SK-N-SH (cell line): ENCODE results near the gene EDA. TPM values are rescaled to one million over a fixed set of nuclear protein-coding genes. Genes with fewer than 3 reads are reported as not detected.

Experiments
- CTCF ChIA-PET: fragments of 300-600, 350-600 bp; formaldehyde crosslinking; extraction: SDS; loops from one replicate; lab custom pipeline; 2021; lab: Yijun Ruan, JAX
- POLR2A ChIA-PET: fragments of 350-600 bp; sonication (Branson Sonifier 250); formaldehyde crosslinking; extraction: SDS; loops from one replicate; lab custom pipeline; 2020; ENCODE audit warnings: antibody characterized with exemption, inconsistent platforms; lab: Yijun Ruan, JAX
- DNase-seq: peaks from one replicate; pipeline ENCODE4 v3.0.0; 2012
- H2AFZ ChIP-seq: fragments of 200-600 bp; sonication (generic); 2 replicates; pipeline ENCODE4 v1.8.1; 2016; ENCODE audit warnings: antibody characterized with exemption, mild to moderate bottlenecking, low read depth
- H3F3A ChIP-seq: fragments of 200-600 bp; sonication (generic); replicated peaks from 2 replicates; pipeline ENCODE3; 2016; ENCODE audit warnings: antibody characterized with exemption, mild to moderate bottlenecking; ENCODE audit not compliant: insufficient read depth
- H3K27ac ChIP-seq, 2 experiments: fragments of 200-500 bp in 1 of 2; fragments of 200-600 bp in 1 of 2; sonication (Bioruptor generic) in 1 of 2; sonication (generic), shearing (Covaris generic) in 1 of 2; 2 replicates each; pipeline versions ENCODE4 v1.5.1 to v1.6.1; 2014 to 2016; ENCODE audit warnings: low read depth in 2 of 2, inconsistent platforms in 1 of 2, low read length in 1 of 2, mild to moderate bottlenecking in 1 of 2, mixed read lengths in 1 of 2
- H3K27me3 ChIP-seq: fragments of 200-600 bp; sonication (generic), shearing (Covaris generic); 2 replicates; pipeline ENCODE4 v1.6.1; 2016; ENCODE audit warnings: mixed run types; ENCODE audit not compliant: insufficient read depth
- H3K36me3 ChIP-seq, 2 experiments: fragments of 200-500 bp in 1 of 2; fragments of 200-600 bp in 1 of 2; sonication (Bioruptor generic) in 1 of 2; sonication (generic) in 1 of 2; replicated peaks in 1 of 2; 2 replicates each; pipeline versions ENCODE3 to v1.5.1; 2014 to 2016; ENCODE audit warnings: low read length in 1 of 2, mild to moderate bottlenecking in 1 of 2; ENCODE audit not compliant: insufficient read depth in 2 of 2, control insufficient read depth in 1 of 2
- H3K4me1 ChIP-seq, 2 experiments: fragments of 200-500 bp in 1 of 2; fragments of 200-600 bp in 1 of 2; sonication (Bioruptor generic) in 1 of 2; sonication (generic), shearing (Covaris generic) in 1 of 2; 2 replicates each; pipeline versions ENCODE4 v1.5.1 to v1.6.1; 2014 to 2016; ENCODE audit warnings: low read depth in 1 of 2, low read length in 1 of 2, mixed run types in 1 of 2; ENCODE audit not compliant: insufficient read depth in 2 of 2, control insufficient read depth in 1 of 2
- H3K4me2 ChIP-seq: fragments of 200-600 bp; sonication (generic), shearing (Covaris generic); 2 replicates; pipeline ENCODE4 v1.6.1; 2017; ENCODE audit warnings: mixed run types
- H3K4me3 ChIP-seq, 2 experiments: fragments of 200-500 bp in 1 of 2; fragments of 200-600 bp in 1 of 2; sonication (Bioruptor generic) in 1 of 2; sonication (generic), shearing (Covaris generic) in 1 of 2; 2 replicates each; pipeline versions ENCODE4 v1.5.1 to v1.8.1; 2014 to 2016; ENCODE audit warnings: low read depth in 2 of 2, inconsistent platforms in 1 of 2, low read length in 1 of 2, mild to moderate bottlenecking in 1 of 2, mixed read lengths in 1 of 2, moderate library complexity in 1 of 2
- H3K79me2 ChIP-seq: fragments of 200-600 bp; sonication (generic); 2 replicates; pipeline ENCODE4 v1.8.1; 2017; ENCODE audit warnings: mild to moderate bottlenecking; ENCODE audit not compliant: insufficient read depth
- H3K9ac ChIP-seq: fragments of 200-600 bp; sonication (generic); 2 replicates; pipeline ENCODE4 v1.6.1; 2017; ENCODE audit warnings: mixed run types
- H3K9me2 ChIP-seq: fragments of 200-600 bp; sonication (generic); 2 replicates; pipeline ENCODE4 v1.6.1; 2017; ENCODE audit warnings: mixed run types
- H3K9me3 ChIP-seq: fragments of 200-600 bp; sonication (generic); 2 replicates; pipeline ENCODE4 v1.6.1; 2017; ENCODE audit warnings: mixed run types, mild to moderate bottlenecking, moderate library complexity
- H4K20me1 ChIP-seq: fragments of 200-600 bp; sonication (generic); 2 replicates; pipeline ENCODE4 v1.6.1; 2017; ENCODE audit warnings: mild to moderate bottlenecking, mixed run types; ENCODE audit not compliant: insufficient read depth
- EP300 ChIP-seq, 2 experiments: IDR thresholded peaks; 2 replicates each; pipeline versions ENCODE4 v1.4.0 to v1.6.1; 2012; ENCODE audit warnings: borderline replicate concordance in 1 of 2, low read depth in 1 of 2, low read length in 1 of 2
- EZH2phosphoT487 ChIP-seq: fragments of 200-600 bp; sonication (generic); IDR thresholded peaks from 2 replicates; pipeline ENCODE4 v1.6.1; 2017; ENCODE audit warnings: low read depth, mixed run types, mild to moderate bottlenecking, antibody characterized with exemption, moderate library complexity, borderline replicate concordance
- GABPA ChIP-seq: IDR thresholded peaks from 2 replicates; pipeline ENCODE4 v1.4.0; 2012; ENCODE audit warnings: low read depth, mild to moderate bottlenecking
- GATA2 ChIP-seq: sonication (generic); formaldehyde crosslinking; IDR thresholded peaks from 2 replicates; pipeline ENCODE4 v1.5.0; 2020; ENCODE audit warnings: mild to moderate bottlenecking, missing genetic modification reagents
- JUND ChIP-seq: IDR thresholded peaks from 2 replicates; pipeline ENCODE4 v1.4.0; 2012
- MEF2A ChIP-seq: IDR thresholded peaks from 2 replicates; pipeline ENCODE4 v1.4.0; 2012; ENCODE audit warnings: low read depth, borderline replicate concordance
- POLR2AphosphoS5 ChIP-seq: IDR thresholded peaks from 2 replicates; pipeline ENCODE4 v1.6.1; 2012; ENCODE audit warnings: low read depth, low read length
- RCOR1 ChIP-seq: fragments of 150-350 bp; IDR thresholded peaks from 2 replicates; pipeline ENCODE4 v1.6.1; 2017; ENCODE audit warnings: antibody characterized with exemption, low read length
- RFX5 ChIP-seq: IDR thresholded peaks from 2 replicates; pipeline ENCODE4 v1.6.1; 2012; ENCODE audit warnings: mild to moderate bottlenecking, improper control_type of control experiment, low read length
- RXRA ChIP-seq: IDR thresholded peaks from 2 replicates; pipeline ENCODE4 v1.4.0; 2012; ENCODE audit warnings: low read depth, mild to moderate bottlenecking, borderline replicate concordance
- polyA plus RNA-seq, 3 experiments: library from polyadenylated mRNA; depleted of rRNA; stranded (reverse); fragments of >200 nt; gene quantifications; 2 replicates each; pipeline ENCODE4 v1.2.3, GENCODE V29; 2012
- TF ChIP-seq, protein P1 (sequence below): IDR thresholded peaks from 2 replicates; pipeline ENCODE4 v1.4.0; 2012; ENCODE audit warnings: low read depth, borderline replicate concordance
- TF ChIP-seq, protein P2 (sequence below): IDR thresholded peaks from 2 replicates; pipeline ENCODE4; 2012

Gene EDA
- polyA plus RNA-seq, 1 of the 3 experiments (the other 2 are of a cell fraction): 0.02 TPM

DNA sequence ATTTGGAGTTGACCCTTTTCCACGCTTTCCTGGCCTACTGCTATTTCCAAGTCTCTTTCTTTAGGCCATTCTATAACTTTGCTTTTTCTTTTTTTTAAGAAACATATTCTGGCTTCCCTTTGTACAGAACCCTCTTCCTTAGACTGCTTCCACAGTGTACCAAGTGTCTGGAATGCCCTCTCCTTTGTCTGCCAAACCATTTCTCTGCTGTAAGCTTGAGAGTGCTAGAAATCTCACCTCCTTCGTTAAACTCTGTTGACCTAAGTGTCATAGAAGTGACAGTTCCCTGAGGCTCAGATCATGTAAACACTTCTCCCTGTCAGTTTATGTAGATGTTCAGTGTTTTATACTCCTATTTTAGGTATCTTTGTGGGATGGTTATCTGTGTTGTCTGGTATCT, 108.4 kb downstream of the EDA start (continued):
- TF ChIP-seq RCOR1 (no peak), GATA2 (CRISPR knock-in tag) (no peak)
- TF ChIP-seq, all 33 proteins: peak for 0

DNA sequence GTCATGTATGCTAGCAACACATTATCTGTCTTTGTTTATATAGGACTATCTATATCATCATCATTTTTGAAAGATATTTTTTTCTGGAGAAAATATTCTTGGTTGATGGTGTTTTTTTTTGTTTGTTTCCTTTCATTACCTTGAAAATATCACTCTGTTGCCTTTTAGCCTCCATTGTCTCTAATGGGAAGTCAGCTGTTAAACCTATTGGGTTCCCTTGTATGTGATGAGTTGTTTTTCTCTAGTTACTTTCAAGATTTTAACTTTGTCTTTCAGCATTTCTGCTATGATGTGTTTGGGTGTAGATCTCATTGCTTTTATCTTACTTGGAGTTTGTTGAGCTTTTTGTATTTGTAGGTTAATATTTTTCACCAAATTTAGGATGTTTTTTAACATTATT, 124.4 kb downstream of the EDA start:
- H3K79me2 ChIP-seq: no peaks in the 10 kb centered on the region
- H3K9ac ChIP-seq: no peak overlapping the region
- H3K9me3 ChIP-seq: no peaks in the 10 kb centered on the region; the same call in 1 of the 2 replicates
- no peak overlapping the region for H3K27ac ChIP-seq
- no peak overlapping the region for H3K4me3 ChIP-seq
- CTCF ChIA-PET: no interaction called here
- no peak overlapping the region for H3K4me2 ChIP-seq
- TF ChIP-seq JUND (no peak), RFX5 (no peak), RXRA (no peak), GABPA (no peak), MEF2A (no peak)
- no peak overlapping the region for H2AFZ ChIP-seq
- no peak for DNase-seq
- H3K9me2 ChIP-seq: no peaks in the 10 kb centered on the region
- H3K27me3 ChIP-seq: no peaks in the 10 kb centered on the region
- no peaks in the 10 kb centered on the region for H3F3A ChIP-seq
- H3K4me1 ChIP-seq: no peaks in the 10 kb centered on the region
- no peaks in the 10 kb centered on the region for H4K20me1 ChIP-seq
- H3K36me3 ChIP-seq: no peaks in the 10 kb centered on the region
- POLR2A ChIA-PET: no interaction called here

DNA sequence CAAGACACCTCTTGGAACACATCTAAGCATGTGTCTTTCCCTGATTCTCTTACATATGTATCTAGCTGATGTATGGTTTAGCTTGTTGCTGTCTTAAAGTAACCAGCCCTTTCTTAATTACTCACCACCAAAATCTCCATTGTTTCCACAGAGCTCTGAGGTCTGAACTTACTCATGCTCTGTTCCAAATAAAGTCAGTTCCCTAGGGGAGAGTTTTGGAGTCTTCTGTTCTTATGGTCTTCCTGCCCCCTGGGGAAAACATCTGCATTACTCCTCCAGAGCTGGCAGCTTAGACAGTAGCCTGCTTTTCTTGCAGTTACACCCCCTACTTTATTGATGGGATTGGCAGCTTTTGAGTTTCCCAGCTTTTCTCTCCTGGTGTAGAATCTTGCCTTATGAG, 125.8 kb downstream of the EDA start:
- Histone ChIP-seq H3K4me1 (no peaks in the 10 kb centered on the region), H3K9me2 (no peaks in the 10 kb centered on the region), H3K27me3 (no peaks in the 10 kb centered on the region), H3K4me3 (no peak overlapping the region), H4K20me1 (no peaks in the 10 kb centered on the region), H3K9ac (no peak overlapping the region), H3F3A (no peaks in the 10 kb centered on the region), H3K9me3 (no peaks in the 10 kb centered on the region; the same call in 1 of the 2 replicates), H3K79me2 (no peaks in the 10 kb centered on the region), H3K36me3 (no peaks in the 10 kb centered on the region), H2AFZ (no peak overlapping the region), H3K27ac (no peak overlapping the region), H3K4me2 (no peak overlapping the region)
- DNase-seq: no peak
- TF ChIP-seq, protein P1, sequence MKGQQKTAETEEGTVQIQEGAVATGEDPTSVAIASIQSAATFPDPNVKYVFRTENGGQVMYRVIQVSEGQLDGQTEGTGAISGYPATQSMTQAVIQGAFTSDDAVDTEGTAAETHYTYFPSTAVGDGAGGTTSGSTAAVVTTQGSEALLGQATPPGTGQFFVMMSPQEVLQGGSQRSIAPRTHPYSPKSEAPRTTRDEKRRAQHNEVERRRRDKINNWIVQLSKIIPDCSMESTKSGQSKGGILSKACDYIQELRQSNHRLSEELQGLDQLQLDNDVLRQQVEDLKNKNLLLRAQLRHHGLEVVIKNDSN: no peak
- TF ChIP-seq POLR2AphosphoS5 (no peak), EP300 (IDR thresholded peaks at IDR 0.05; ENCODE audit: borderline replicate concordance in 1 of 2, low read depth in 1 of 2, low read length in 1 of 2) (no peak), EZH2phosphoT487 (no peak)
- TF ChIP-seq, protein P2, sequence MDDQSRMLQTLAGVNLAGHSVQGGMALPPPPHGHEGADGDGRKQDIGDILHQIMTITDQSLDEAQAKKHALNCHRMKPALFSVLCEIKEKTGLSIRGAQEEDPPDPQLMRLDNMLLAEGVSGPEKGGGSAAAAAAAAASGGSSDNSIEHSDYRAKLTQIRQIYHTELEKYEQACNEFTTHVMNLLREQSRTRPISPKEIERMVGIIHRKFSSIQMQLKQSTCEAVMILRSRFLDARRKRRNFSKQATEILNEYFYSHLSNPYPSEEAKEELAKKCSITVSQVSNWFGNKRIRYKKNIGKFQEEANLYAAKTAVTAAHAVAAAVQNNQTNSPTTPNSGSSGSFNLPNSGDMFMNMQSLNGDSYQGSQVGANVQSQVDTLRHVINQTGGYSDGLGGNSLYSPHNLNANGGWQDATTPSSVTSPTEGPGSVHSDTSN: no peak
- POLR2A ChIA-PET: no interaction called here
- CTCF ChIA-PET: no interaction called here
